Pulmonary artery endothelial cell (primary cell): ENCODE data around the gene TSPAN9. TPM values are rescaled to one million over a fixed set of nuclear protein-coding genes. Genes with fewer than 3 reads are reported as not detected.

Experiments
- DNase-seq: peaks from one replicate; pipeline ENCODE4 v3.0.0-alpha.2; 2011; ENCODE audit warnings: low read depth, low spot score
- total RNA-seq: library from RNA; depleted of rRNA; stranded (reverse); fragments of >200 nt; gene quantifications from 2 replicates; pipeline ENCODE4 v1.2.3, GENCODE V29; 2014

Gene TSPAN9
- total RNA-seq, 1 donor from 2014 or later = 65.0 TPM

DNA sequence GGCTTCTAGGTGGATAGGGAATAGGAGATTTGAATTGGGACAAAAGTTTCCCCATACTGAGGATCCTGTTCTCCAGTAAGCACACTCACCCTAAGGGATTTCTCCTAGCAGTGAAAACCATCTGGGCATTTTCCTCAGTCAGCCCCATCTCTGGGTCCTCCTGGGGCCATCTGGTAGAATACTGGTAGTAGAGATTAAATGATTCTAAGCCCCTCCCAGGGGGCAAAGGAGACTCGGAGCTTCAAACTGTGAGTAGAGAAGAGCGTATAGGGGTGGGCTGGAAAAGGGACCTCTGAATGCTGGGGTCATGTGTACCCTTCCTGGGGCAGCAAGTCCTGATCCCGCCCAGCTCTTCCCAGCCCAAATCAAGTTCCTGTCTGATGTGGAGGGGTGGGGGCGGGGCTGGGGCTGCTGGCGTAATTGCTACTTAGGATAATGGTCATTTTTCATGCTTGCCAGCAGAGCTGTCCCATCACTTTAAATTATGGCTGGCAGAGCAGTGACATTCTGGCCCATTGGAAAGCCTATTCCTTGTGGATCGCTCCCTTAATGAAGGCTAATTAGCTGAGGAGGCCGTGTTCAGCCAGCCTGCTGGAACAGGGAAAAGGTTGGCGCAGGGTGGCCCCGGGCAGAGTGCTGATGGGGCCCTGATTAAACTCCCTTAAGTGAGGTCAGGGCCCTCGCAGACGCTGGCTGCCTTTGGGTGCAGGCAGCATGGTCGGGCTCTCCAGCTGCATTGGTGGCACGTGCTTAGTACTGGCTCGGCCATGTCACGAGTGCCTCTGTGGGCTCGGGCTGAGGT is 127.8 kb downstream of the TSPAN9 start:
- no peak for DNase-seq

DNA sequence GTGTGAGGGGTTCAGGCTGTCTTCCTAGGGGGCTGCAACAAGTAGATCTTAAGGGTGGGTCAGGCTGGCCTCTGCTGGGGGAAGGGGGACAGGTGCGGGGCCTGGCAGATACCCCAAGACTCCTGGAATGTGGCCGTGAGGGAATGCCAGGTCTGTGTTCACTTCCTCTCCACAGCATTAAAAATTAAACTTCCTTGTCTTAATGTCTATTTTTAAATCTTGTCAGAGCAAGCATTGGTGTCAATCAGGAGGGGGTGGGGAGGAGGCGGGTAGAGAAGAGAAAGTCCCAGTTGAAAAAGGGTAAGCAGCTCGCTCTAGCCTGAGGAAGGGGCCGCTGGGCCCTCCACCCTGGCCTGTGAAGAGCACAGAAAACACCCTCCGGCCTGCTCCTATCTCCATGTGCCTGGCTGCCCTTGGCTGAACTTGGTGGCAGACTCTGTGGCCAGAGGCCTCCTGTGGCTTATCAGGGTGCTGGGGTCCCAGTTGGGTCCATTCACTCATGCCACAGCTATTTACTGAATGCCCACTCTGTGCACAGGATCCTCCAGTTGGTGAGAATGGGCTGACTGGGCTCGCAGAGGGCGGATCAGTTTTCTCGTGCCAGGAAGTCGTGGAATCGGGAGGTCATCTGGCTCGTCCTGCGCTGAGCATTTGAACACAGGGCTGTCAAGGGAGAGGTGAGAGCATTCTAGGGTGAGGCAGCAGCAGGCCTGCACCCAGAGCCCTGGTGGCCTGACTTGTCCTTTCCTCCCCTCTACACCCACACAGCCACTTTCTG is 128.8 kb downstream of the TSPAN9 start:
- DNase-seq = no peak

DNA sequence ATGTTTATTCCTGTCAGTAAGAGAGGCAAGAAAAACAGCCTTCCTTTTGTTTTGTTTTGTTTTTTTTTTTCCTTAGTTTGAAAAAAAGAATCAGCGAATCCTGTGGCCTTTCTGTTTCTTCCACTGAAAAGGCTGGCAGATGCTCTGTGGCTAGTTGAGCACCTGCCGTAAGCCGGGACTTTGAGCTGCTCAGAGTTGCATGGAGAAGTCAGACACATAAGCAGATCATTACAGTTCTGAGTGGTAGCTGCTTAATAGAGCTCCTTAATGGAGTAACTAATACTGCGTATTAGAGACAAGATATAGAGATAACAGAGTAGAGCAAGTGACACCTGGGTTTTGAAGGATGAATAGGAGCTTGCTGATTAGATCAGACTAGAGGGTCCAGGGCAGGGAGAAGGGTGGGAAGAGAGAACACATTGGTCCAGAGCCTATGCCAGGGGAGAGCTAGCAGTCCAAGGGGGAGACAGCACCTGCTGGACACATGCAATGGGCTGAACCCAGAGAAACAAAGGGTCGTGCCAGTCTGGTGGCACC is 129.4 kb downstream of the TSPAN9 start:
- DNase-seq = no peak

DNA sequence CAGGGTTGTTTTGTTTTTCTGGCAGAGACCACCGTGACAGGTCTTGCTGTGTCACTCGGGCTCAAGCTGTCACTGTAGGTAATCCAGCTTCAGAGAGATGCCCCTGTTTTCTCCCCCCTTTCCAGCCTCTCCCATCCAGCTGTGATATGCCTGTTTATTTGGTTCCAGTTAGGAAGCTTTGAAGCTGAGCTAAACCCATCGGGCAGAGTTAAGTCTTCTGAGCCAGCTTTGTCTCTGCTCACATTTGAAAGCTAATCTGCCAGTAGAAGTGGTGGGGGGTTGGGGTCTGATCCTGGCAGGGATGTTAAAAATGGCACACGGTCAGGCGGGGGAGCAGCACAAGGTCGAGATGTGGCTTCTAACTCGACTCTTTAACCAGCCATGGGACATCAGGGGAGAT is 130.0 kb downstream of the TSPAN9 start:
- DNase-seq = no peak

DNA sequence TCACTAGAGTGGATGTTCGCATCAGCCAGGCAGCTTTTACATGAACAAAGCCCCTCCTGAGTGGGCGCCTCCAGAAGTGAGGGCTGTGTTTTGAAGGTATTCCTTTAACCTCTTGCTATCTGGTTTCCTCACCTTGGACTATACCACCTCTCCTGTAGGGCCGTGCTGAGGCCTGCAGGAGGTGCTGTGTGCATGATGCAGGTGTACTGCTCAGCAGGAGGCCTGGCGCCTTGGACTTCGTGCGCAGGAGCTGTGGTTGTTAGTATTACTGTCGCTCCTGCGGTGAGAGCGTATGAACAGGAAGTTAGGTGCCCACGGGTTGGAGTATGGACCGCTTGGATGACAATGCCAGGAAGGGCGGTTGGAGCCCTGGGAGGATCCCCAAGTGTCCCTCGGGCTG is 130.7 kb downstream of the TSPAN9 start:
- DNase-seq = no peak

DNA sequence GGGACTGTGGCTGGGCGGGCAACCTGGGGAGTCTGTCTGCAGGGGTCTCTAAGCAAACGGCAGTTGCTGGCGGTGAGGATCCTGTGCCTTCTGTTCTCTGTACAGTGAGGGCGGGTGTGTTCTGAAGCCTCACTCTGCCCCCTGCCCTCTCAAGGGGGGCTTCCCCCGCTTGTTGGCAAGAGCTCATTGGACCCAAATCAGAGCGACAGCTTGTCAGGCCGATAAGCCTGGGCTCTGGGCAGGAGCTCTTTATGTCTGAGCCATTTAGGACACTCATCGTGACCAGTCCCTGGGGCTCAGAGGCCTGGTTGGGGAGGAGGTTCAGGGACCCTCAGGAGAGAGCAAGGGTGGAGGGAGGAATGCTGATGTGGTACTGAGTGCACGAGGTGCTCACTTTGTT is 136.0 kb downstream of the TSPAN9 start:
- DNase-seq = no peak

DNA sequence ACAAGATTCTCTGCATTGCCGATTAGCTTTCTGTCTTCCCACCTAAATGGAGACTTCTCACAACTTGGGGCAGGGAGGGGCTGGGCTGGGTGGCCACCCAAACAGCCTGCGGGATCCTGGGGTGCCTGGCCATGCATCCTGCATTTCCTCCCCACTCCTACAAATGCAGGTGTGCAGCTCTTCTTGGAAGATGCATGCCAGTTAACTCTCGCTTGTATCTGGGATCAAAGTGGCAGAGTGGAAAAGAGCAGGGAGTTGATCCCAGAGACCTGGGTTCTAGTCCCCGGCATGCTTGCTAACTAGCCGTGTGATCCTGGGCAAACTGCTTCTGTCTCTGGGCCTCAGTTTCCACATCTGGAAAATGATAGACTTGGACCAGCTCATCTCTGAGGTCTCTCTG is 136.6 kb downstream of the TSPAN9 start:
- DNase-seq = no peak

DNA sequence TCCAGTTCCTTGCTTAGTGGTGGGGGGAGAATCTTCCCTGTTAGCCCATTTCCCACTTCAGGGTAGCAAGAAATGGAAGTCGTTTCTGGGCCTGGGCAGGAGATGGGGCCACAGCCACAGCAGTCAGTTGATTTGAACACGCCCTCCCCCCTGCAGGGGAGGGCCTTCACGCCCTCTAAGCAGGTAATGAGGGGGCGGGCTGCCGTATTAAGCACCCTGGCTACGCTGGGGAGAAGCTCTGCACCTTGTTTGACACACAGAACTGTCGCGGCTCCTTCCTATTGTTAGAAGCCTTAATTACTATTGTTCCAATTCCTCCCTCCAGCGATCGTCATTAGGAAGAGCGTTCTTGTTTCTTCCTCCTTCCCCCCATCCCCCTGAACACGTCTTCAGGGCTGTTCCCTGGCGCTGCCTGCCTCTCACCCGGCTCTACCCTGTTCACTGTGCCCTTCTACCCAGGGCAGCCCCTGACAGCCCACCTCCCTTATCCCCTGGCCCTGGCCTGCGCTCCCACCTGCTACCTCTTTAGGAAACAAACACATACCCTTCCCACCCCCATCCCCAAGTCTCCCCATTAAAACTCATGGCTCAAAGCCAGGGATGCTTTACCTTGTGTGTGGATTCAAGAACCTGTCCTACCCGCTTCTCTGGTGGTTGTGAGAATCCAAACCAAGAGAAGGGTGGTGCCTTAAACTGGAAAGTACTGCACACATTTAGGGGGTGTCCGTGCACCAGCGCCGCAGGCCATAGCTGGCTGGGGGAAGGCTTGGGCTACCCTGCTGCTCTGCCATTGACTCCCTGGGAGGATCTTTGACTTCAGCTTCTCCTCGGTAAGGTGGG is 137.6 kb downstream of the TSPAN9 start:
- DNase-seq = no peak

DNA sequence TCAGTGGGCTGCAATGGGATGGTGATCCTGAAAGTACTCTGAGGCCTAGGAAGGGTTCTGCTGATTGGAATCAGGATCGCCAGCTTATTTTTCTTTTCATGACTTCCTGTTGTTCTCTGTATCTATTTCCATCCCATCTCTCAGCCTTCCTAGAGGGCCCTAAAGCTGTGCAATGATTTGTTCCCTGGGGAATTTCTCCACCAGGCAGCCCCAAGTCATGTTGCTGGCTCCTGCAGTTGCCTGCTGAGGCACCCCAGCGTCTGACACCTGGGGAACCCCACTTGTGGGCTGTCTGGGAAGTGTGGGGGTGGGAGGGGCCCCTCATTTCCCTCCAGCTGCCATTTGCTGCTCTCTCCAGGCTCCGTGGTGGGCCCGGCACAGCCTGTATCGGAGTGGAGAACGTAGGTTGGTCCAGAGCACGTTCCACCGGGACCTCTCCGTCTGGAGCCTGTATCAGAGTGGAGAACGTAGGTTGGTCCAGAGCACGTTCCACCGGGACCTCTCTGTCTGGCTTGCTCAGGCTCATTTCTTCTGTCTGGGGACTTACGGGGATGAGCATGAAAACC is 138.3 kb downstream of the TSPAN9 start:
- no peak for DNase-seq

DNA sequence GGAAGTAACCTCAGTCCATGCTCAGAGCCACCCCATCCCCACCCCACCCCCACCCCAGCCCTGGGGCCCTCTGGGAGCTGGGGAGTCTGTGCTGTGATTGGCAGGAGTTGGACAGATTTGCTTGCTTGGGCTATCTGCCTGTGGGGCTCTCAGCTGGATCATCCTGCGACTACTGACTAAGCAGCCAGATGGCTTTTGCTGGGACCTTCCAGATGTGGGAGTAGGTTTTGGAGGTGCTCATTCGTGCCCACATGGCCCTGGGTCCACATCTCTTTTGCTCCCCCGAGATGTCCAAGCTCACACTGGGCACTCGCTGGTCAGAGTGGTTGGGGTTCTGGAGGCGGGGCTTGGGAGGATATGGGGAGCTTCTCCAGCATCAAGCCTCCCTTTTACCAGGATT is 138.9 kb downstream of the TSPAN9 start:
- DNase-seq = no peak

DNA sequence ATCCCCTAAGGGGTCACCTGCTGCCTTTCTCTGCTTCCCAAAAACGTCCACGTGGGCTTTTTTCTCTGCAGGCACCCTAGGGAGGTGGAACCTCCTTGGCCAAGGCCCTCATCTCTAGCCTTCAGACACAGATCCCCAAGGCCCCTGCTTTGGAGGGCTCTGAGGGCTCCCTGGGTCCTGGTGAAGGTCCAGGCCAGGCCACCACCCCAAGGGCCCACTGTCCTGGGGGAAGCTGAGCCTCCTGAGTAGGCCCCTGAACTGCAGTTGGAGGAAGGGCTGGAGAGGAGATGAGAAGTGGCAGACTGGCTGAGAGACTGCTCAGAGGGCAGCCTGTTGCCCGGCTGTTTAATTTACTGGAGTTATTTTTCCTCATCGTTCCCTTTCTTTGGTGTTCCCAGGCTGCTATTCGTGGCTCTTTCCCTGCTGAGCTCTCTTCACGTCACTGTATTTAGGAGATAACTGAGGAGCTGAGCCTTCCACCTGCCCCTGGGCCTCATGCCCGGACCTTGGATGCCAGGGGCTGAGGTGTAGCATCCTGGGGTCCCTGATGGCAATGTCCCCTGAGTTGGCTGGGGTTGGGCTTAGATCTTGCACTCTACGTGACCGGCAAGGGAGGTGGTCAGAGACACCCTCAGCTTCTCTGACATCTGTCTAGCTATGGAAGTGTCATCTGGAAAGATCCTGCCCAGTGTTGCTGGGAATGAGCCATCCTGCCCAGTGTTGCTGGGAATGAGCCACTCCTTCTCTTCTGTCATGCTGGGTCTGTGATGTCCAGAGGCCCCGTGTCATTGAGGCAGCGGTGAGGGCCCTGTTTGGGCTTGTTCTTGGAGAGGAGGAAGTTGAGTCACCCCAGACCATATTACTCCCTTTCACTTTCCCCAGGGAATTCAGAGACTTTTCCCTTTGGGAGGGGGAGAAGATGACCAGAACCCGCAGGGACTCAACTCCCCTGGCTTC is 139.8 kb downstream of the TSPAN9 start:
- peak; percentile 60 for DNase-seq

DNA sequence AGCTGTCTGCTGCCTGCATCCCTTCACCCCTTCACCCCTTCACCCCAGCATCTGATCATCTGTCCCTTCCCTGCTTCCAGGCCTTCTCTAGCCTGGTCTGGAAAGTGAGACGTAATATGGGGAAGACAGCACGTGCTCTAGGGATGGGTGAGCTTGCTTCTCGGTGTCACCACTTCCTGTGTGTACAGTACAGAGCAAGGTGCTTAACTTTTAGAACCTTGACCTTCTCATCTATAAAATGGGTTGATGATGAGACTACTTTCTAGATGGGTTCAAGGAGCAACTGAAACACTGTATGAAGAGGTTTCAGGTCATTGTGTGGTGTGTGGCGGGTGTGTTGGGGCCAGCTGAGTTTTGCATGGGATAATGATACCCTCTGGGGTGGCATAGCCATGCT is 140.5 kb downstream of the TSPAN9 start:
- no peak for DNase-seq

DNA sequence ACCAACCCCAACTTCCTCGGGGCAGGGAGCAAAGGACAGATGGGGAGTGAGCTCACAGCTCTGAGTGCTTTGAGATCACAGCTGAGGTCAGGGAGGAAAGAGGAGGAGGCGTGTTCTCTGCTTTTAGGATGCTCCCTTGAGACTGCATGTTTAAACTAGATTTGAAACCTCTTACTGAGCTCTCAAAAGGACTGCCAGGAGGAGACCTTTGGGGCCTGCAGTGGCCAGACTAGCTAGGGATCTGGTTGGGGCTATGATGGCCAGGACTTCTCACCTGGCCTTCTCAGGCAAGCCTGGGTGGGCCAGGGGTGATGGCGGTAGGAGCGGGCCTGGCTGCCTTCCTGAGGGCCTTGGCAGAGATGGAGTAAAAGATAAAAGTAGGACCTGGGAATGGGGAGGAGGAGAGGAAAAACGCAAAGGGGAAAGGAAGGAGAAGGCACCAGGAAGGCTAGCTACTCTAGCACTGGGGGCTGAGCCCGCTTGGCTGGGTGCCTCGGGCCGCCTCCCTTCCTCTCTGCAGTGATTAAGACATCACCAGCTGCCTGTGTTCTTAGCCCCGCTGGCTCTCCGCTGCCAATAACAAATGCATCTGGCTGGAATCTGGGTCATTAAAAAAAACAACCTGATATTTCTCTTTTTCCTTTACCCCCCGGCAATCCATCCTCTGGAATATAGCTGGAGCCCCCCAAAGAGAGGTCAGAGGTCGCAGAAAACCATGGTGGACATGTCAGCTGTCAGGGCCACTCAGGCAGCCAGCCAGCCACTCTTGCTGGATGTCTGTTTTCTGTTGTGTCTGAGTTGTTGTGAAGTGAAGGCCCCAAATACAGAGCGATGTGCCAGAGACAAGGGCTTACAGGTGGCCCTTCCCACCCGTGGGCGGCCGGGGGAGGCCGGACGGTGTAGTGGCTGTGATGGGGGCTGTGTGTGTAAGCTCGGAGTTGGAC is 141.3 kb downstream of the TSPAN9 start:
- DNase-seq = peak; percentile 63

DNA sequence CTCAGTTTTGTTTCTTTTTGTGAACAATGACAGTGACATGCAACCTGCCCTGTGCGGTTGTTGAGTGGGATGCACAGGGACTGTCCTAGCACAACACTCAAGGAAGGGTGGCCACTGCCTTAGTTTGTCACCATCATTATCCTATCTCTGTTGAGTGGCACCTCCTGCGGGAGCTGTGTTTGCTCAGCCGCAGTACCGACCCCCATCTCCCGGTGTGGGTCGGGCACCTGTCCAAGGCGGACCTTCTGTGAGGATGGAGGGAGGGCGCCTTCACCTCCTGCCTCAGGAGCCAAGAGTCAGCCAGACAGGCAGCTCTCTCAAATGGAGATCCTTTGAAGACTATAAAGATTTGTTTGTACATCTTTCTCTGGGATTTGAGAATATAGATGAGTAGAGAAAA is 142.1 kb downstream of the TSPAN9 start:
- DNase-seq = no peak

DNA sequence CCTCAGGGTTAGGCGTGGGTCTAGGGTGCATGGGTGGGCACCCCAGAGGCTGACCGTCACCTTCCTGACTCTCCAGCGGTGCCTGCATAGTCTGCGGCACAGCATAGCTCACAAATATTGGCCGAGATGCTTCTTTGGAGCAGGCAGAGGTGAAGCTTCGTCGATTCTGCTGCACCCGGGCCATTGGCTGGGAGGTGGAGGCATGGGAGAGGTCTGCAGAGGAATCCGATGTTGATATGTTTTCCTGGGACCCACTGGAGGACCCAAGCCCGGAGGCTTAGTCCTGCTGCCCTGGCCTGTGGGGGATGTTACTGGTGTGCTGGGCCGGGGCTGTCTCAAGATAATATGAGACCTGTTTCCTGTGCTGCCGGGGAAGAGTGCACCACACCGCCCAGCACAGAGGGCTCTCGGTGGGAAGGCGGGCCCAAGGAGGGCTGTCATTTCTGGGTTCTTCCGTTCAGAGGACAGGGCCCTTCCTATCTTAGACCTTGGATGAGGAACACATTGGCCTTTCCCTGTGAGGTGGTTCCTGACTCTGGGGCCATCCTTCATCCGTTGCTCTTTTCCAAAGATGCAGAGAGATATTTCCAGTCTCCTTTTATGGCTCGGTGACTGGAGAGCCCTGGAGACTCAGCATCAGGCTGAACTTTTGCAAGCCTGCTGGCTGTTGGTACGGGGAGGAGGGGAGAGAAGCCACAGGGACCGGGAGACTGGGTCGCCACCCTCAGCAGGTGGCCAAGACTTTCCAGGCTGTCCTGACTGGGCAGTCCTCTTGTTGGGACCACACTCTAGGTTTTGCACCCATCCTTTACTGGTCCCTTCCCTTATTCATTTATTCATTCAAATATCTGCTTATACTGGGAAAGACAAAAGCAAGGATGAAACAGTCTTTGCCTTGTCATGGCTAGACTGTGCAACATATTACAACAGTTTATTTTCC is 143.5 kb downstream of the TSPAN9 start:
- DNase-seq = no peak

DNA sequence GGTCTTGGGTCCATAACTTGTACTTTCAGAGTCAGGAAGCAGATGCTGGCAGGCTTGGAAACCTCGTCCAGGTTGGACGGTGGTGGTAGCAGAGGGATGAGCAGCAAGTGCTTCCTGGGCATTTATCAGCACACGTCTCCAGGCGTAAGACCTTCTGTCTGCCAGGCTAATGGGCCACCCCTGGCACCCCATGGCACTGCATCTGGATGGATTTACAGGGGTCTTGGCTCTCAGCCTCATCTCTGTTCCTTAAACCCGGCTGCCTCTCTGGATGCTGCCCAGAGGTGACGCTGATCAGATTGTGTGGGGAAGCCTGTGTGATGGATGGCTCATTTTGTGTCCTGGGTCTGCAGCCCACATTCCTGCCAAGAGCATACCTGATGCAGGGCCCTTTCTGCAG is 145.1 kb downstream of the TSPAN9 start:
- DNase-seq = no peak

DNA sequence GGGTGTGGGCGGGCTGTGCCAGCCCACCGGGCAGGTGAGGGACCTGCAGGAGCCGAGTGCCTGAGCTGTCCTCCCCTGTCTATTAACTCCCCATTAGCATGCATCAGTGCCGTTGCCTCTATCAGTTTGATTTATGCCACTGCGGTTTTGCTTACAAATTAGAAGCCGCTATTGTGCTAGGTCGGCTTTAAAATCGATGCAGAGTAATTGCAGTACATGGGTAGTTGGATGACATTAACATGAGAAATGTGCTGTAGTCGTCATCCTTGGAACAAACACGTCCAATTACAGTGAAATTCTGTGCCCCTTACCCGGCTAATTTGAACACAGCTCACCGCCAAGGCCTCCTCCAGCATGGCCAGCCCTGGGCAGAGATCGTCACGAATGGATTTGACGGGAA is 145.8 kb downstream of the TSPAN9 start:
- no peak for DNase-seq
